ENCODE measurements around the gene OLFM3. TPM values are rescaled to one million over a fixed set of nuclear protein-coding genes. Genes with fewer than 3 reads are reported as not detected.

OLFM3 gene
- total RNA-seq, 1 experiment from 2014 or later: 0.26 TPM

- peak overlapping the region in 1 of 3 experiments; percentile 71; a peak in 1 of 7 replicates for H3K27ac Mint-ChIP-seq
- no CpG with 5 or more reads among the region's 1 CpG for WGBS (ENCODE audit: extremely low coverage, insufficient read length, low lambda C conversion rate)
Observed at GRCh38 chr1:101859941-101860340, 136.8 kb downstream of the OLFM3 start.

More at GRCh38 chr1:101859941-101860340, 136.8 kb downstream of the OLFM3 start:
- Histone ChIP-seq H3K18ac (ENCODE audit: insufficient read length, low read depth, low read length) (no peak overlapping the region), H3K4me1 (ENCODE audit: insufficient read depth, low read length) (no peaks in the 10 kb centered on the region), H2AK5ac (ENCODE audit: insufficient read length, low read length) (no peak overlapping the region), H3K9me3 (ENCODE audit: control insufficient read depth, low read depth, low read length) (no peaks in the 10 kb centered on the region), H4K91ac (ENCODE audit: insufficient read length, low read depth, low read length) (no peak overlapping the region), H3K4ac (ENCODE audit: low read depth, low read length) (no peak overlapping the region), H3K79me2 (ENCODE audit: insufficient read depth, low read length) (no peaks in the 10 kb centered on the region), H3K27me3 (ENCODE audit: insufficient read depth, low read length) (no peaks in the 10 kb centered on the region), H2BK20ac (ENCODE audit: low read depth, low read length, poor library complexity, severe bottlenecking) (no peak overlapping the region), H3K4me2 (ENCODE audit: insufficient read depth, insufficient read length, low read length) (no peak overlapping the region), H2BK12ac (ENCODE audit: insufficient read length, low read depth, low read length) (no peak overlapping the region), H2BK120ac (ENCODE audit: low read depth, low read length, poor library complexity, severe bottlenecking) (no peak overlapping the region), H3K14ac (ENCODE audit: insufficient read depth, low read length) (no peak overlapping the region), H4K8ac (replicated peaks; ENCODE audit: insufficient read length, low read depth, low read length) (no peak overlapping the region), H3T11ph (ENCODE audit: low read length) (no peak overlapping the region), H4K5ac (ENCODE audit: insufficient read length, low read depth, low read length) (no peak overlapping the region), H3K56ac (ENCODE audit: insufficient read length, low read depth, low read length) (no peak overlapping the region), H2BK5ac (ENCODE audit: insufficient read length, low read length) (no peak overlapping the region), H4K20me1 (ENCODE audit: control insufficient read depth, insufficient read depth, insufficient read length) (no peaks in the 10 kb centered on the region), H3K27ac (ENCODE audit: insufficient read length, low read depth, low read length) (no peak overlapping the region), H2AFZ (ENCODE audit: low read length) (no peak overlapping the region), H3K23ac (ENCODE audit: insufficient read length, low read depth, low read length) (no peak overlapping the region), H2BK15ac (ENCODE audit: low read depth, low read length) (no peak overlapping the region), H3K79me1 (ENCODE audit: insufficient read depth, low read depth, low read length, poor library complexity, severe bottlenecking) (no peaks in the 10 kb centered on the region), H3K23me2 (ENCODE audit: insufficient read length, low read depth, low read length, poor library complexity, severe bottlenecking) (no peaks in the 10 kb centered on the region), H3K9ac (ENCODE audit: extremely low read depth, insufficient read length, low read length) (no peak overlapping the region)
- no peaks in the 10 kb centered on the region for H3K36me3 Mint-ChIP-seq (ENCODE audit: insufficient read depth in 1 of 3, low read depth in 3 of 3)
- no peak overlapping the region for H3K4me3 Mint-ChIP-seq
- DNase-seq: no peak
- peaks cover 0 to 2% of the 10 kb centered on the region in 2 experiments; a peak in 1 of 5 replicates for H3K9me3 Mint-ChIP-seq
- H3K4me1 Mint-ChIP-seq: peaks cover 10 to 11% of the 10 kb centered on the region in 2 experiments
- no peaks in the 10 kb centered on the region for H3K27me3 Mint-ChIP-seq (ENCODE audit: low read depth)
- no peak for TF ChIP-seq CTCF (conservative IDR thresholded peaks at IDR 0.05)
